Adrenal gland (tissue), 12 donors: ENCODE results near the gene OR11H6. TPM values are rescaled to one million over a fixed set of nuclear protein-coding genes. Genes with fewer than 3 reads are reported as not detected.
A peak's percentile ranks its signal among the peaks of the same experiment; 100 is the strongest.
"Not testable (repeated sequence)": the region's sequence is repeated elsewhere in the genome, so short reads cannot be mapped to it uniquely, and the experiment has no call there.

Experiments
- DNase-seq, 7 donors: peaks; one replicate each; pipeline ENCODE4 v3.0.0-alpha.2; 2019 to 2020
- H3K27ac ChIP-seq, 5 donors: fragments of 200-600 bp; sonication (generic) in 4 of 5; 1 replicate in 3 of 5; 2 replicates in 2 of 5; pipeline versions ENCODE4 v1.5.1 to v1.8.0; 2016 to 2020; ENCODE audit warnings: mild to moderate bottlenecking in 1 of 5
- H3K27me3 ChIP-seq: fragments of 200-600 bp; 2 replicates; pipeline ENCODE4 v1.8.0; 2021
- H3K36me3 ChIP-seq, 2 donors: fragments of 200-600 bp; replicated peaks in 1 of 2; 1 replicate in 1 of 2; 2 replicates in 1 of 2; pipeline versions ENCODE4 v1.5.1 to v1.8.0; 2018 to 2022
- H3K4me1 ChIP-seq, 2 donors: fragments of 200-600 bp; replicated peaks in 1 of 2; 1 replicate in 1 of 2; 2 replicates in 1 of 2; pipeline versions ENCODE4 v1.5.1 to v1.8.0; 2018 to 2021
- H3K4me3 ChIP-seq, 4 donors: fragments of 200-600 bp; sonication (generic) in 3 of 4; one replicate each; pipeline ENCODE4 v1.5.1; 2016 to 2018
- H3K9me3 ChIP-seq, 3 donors: fragments of 200-600 bp; sonication (generic) in 1 of 3; replicated peaks in 1 of 3; 1 replicate in 2 of 3; 2 replicates in 1 of 3; pipeline versions ENCODE4 v1.5.1 to v1.8.0; 2016 to 2021
- POLR2A ChIP-seq, 2 donors: fragments of 450-650 bp; IDR thresholded peaks; one replicate each; pipeline ENCODE4 v1.6.1; 2017; ENCODE audit warnings: antibody characterized with exemption in 2 of 2, mild to moderate bottlenecking in 2 of 2, moderate library complexity in 1 of 2
- WGBS, 4 donors: extraction: QIAGEN DNeasy Blood & Tissue Kit in 2 of 4; methylation state at CpG; one replicate each; pipeline versions ENCODE4 v1.1.5 to v1.1.7; 2013 to 2017; 5-methylcytosine and 5-hydroxymethylcytosine counted together
- intact Hi-C, 2 donors: fragments of 100-400 bp; cut with DNase I; formaldehyde crosslinking; loops; one replicate each; pipeline versions ENCODE4 v1.14.1 to v1.15.0; 2022 to 2023
- polyA plus RNA-seq, 3 donors: library from polyadenylated mRNA; stranded (reverse); fragments of 200-250 nt in 2 of 3; fragments of 350-450 nt in 1 of 3; fragmentation: Illumina TruSeq in 1 of 3; extraction: RNeasy Lipid Tissue Mini Kit (QIAGEN cat#74804) in 1 of 3; gene quantifications; one replicate each; pipeline ENCODE4 v1.2.3, GENCODE V29; 2013 to 2014
- total RNA-seq, 9 donors: library from RNA; depleted of rRNA in 4 of 9; stranded (reverse); fragments of >200 nt in 4 of 9; fragments of 120-200 nt in 1 of 9; fragmentation: NEBNext Ultra II Directional in 1 of 9; extraction: Animal tissue kit (Norgen Biotek cat#: 25700) in 1 of 9; gene quantifications; one replicate each; pipeline versions ENCODE4 v1.1.0 to v1.2.4, GENCODE V29; 2013 to 2023
- TF ChIP-seq, protein P1 (sequence below), 6 experiments: fragments of 450-650 bp in 4 of 6; fragments of 200-600 bp in 2 of 6; sonication (generic) in 1 of 6; IDR thresholded peaks; 1 replicate in 5 of 6; 2 replicates in 1 of 6; pipeline versions ENCODE4 v1.5.1 to v1.8.0; 2016 to 2021; ENCODE audit warnings: antibody characterized with exemption in 6 of 6, mild to moderate bottlenecking in 2 of 6, moderate library complexity in 1 of 6
- donor health status: healthy with polysubstance abuse.
- donor health status: Bipolar disorder and iron deficiency.
- donor health status: DM: yes; HTN: yes; CAD: no.
- donor health status: DM: no; HTN: no; CAD: no.
- donor health status: DM: no; HTN: no; CAD: no.
- donor health status: DM: yes; HTN: yes; CAD: no.

The OR11H6 gene
- total and polyA plus RNA-seq, 12 donors, result not detected

DNA sequence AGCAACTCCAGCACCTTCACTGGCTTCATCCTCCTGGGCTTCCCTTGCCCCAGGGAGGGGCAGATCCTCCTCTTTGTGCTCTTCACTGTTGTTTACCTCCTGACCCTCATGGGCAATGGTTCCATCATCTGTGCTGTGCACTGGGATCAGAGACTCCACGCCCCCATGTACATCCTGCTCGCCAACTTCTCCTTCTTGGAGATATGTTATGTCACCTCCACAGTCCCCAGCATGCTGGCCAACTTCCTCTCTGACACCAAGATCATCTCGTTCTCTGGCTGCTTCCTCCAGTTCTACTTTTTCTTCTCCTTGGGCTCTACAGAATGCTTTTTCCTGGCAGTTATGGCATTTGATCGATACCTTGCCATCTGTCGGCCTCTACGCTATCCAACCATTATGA, 26.1 kb upstream of the OR11H6 start:
- TF ChIP-seq, protein P1, sequence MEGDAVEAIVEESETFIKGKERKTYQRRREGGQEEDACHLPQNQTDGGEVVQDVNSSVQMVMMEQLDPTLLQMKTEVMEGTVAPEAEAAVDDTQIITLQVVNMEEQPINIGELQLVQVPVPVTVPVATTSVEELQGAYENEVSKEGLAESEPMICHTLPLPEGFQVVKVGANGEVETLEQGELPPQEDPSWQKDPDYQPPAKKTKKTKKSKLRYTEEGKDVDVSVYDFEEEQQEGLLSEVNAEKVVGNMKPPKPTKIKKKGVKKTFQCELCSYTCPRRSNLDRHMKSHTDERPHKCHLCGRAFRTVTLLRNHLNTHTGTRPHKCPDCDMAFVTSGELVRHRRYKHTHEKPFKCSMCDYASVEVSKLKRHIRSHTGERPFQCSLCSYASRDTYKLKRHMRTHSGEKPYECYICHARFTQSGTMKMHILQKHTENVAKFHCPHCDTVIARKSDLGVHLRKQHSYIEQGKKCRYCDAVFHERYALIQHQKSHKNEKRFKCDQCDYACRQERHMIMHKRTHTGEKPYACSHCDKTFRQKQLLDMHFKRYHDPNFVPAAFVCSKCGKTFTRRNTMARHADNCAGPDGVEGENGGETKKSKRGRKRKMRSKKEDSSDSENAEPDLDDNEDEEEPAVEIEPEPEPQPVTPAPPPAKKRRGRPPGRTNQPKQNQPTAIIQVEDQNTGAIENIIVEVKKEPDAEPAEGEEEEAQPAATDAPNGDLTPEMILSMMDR (IDR thresholded peaks at IDR 0.05), result no peak
- TF ChIP-seq POLR2A (IDR thresholded peaks at IDR 0.05), result no peak
- Histone ChIP-seq H3K4me1 (no peaks in the 10 kb centered on the region), H3K27ac (no peak overlapping the region), H3K4me3 (no peak overlapping the region), H3K36me3 (no peaks in the 10 kb centered on the region), H3K27me3 (no peaks in the 10 kb centered on the region), H3K9me3 (no peaks in the 10 kb centered on the region)
- DNase-seq, result peak in 3 of 7 donors; percentile 13 to 51 (median 24)
- 70 to 81% (median 77%) methylated on average over 5 to 6 of the region's 6 CpGs for WGBS, 4 donors
- intact Hi-C loops, result no loop called here

DNA sequence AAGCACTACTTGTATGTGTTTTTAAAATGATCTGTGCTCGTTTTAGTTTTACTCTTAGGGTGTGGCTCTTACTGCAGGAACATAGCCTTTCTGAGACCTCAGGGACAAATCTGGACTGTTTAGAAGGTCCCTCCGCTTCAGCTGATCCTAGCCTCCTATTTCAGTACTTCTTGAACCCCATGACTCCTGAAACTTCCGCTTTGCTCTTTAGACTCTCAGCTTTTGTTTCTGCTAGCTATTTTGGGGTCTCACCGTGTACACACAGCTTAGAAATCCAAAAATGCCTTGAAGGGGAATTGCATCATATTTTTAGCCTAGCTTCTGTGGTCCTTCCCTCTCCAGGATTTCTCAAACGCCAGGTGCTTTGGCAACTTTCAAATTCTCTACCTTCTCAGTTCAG, 24.5 kb upstream of the OR11H6 start:
- H3K9me3 ChIP-seq, result no peaks in the 10 kb centered on the region
- WGBS, 4 donors, result 44 to 53% (median 45%) methylated on average over 5 of the region's 5 CpGs
- H3K27me3 ChIP-seq, result no peaks in the 10 kb centered on the region
- no peak for DNase-seq
- no peaks in the 10 kb centered on the region for H3K4me1 ChIP-seq
- TF ChIP-seq, protein P1 (IDR thresholded peaks at IDR 0.05), result no peak
- no peak for TF ChIP-seq POLR2A (IDR thresholded peaks at IDR 0.05)
- H3K4me3 ChIP-seq, result no peak overlapping the region
- no peaks in the 10 kb centered on the region for H3K36me3 ChIP-seq
- intact Hi-C loops, result no loop called here
- no peak overlapping the region for H3K27ac ChIP-seq

DNA sequence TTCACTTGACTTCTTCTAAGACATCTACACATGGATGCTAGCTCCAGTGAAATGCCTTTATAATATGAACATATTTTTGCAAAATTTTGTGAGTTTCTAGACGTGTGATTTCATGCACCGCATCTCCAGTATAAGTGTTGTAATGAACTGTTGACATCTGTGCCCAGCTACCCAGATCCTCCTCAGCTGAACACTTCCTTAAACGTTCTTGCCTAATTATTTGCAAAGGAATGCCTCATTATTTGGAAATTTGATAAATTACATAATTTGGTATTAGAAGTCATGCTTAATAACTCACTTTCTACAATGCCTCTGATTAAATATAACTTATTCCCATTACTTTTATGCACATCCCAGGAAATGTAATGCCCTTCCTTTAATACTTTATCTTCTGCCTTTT, 18.8 kb upstream of the OR11H6 start:
- Histone ChIP-seq H3K9me3 (no peaks in the 10 kb centered on the region), H3K4me1 (no peaks in the 10 kb centered on the region), H3K4me3 (no peak overlapping the region), H3K27me3 (no peaks in the 10 kb centered on the region), H3K36me3 (no peaks in the 10 kb centered on the region), H3K27ac (no peak overlapping the region)
- 41 to 53% (median 48%) methylated on average over 3 of the region's 3 CpGs for WGBS, 4 donors
- intact Hi-C loops, result no loop called here
- TF ChIP-seq POLR2A (IDR thresholded peaks at IDR 0.05), result no peak
- TF ChIP-seq, protein P1 (IDR thresholded peaks at IDR 0.05), result no peak
- DNase-seq, result no peak

DNA sequence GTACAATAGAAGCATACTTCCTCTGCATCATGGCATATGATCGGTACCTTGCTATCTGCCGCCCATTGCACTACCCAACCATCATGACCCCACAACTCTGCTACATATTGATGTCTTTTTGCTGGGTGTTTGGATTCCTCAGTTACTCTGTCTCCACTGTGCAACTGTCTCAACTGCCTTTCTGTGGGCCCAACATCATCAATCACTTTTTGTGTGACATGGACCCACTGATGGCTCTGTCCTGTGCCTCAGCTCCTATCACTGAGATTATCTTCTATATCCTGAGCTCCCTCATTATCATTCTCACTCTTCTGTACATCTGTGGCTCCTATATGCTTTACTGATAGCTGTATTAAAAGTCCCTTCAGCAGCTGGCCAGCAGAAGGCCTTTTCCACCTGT, 13.9 kb upstream of the OR11H6 start:
- H3K36me3 ChIP-seq, result no peaks in the 10 kb centered on the region
- no peak for DNase-seq
- no peaks in the 10 kb centered on the region for H3K27me3 ChIP-seq
- H3K4me1 ChIP-seq, result no peaks in the 10 kb centered on the region
- no peak overlapping the region for H3K4me3 ChIP-seq
- H3K9me3 ChIP-seq, result no peaks in the 10 kb centered on the region
- intact Hi-C loops, result no loop called here
- no peak overlapping the region for H3K27ac ChIP-seq
- 58 to 83% (median 75%) methylated on average over 2 of the region's 2 CpGs for WGBS, 4 donors
- no peak for TF ChIP-seq POLR2A (IDR thresholded peaks at IDR 0.05)
- TF ChIP-seq, protein P1 (IDR thresholded peaks at IDR 0.05), result no peak

DNA sequence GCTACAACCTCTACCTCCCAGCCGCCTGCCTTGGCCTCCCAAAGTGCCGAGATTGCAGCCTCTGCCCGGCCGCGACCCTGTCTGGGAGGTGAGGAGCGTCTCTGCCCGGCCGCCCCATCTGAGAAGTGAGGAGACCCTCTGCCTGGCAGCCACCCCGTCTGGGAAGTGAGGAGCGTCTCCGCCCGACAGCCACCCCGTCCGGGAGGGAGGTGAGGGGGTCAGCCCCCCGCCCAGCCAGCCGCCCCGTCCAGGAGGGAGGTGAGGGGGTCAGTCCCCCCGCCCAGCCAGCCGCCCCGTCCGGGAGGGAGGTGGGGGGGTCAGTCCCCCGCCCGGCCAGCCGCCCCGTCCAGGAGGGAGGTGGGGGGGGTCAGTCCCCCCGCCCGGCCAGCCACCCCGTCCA, 11.1 kb upstream of the OR11H6 start:
- H3K36me3 ChIP-seq, intact Hi-C loops, H3K4me1 ChIP-seq, DNase-seq, H3K9me3 ChIP-seq, H3K4me3 ChIP-seq, H3K27ac ChIP-seq, H3K27me3 ChIP-seq: not testable (repeated sequence)
- 87 to 95% (median 91%) methylated on average over 7 to 21 of the region's 28 CpGs; no CpG with 5 or more reads in 1 of the 4 donors for WGBS, 4 donors
